ENCODE data around the gene BMP7.

GRCh38 chr20:57167971-57168701 lies 98.3 kb downstream of the BMP7 start:
- TF ChIP-seq USF2 (IDR thresholded peaks at IDR 0.05; ENCODE audit: low read depth, low read length) (no peak), USF2 (CRISPR knock-in tag; IDR thresholded peaks at IDR 0.05; ENCODE audit: borderline replicate concordance) (no peak), BRCA1 (CRISPR knock-in tag; IDR thresholded peaks at IDR 0.05) (no peak), ZBTB10 (CRISPR knock-in tag; IDR thresholded peaks at IDR 0.05; ENCODE audit: borderline replicate concordance) (no peak), POLR2A (IDR thresholded peaks at IDR 0.05; ENCODE audit: insufficient read depth in 1 of 2, low read depth in 2 of 2, low read length in 2 of 2) (no peak), ZNF530 (CRISPR knock-in tag; IDR thresholded peaks at IDR 0.05; ENCODE audit: low read depth) (no peak), MAZ (IDR thresholded peaks at IDR 0.05; ENCODE audit: borderline replicate concordance, low read depth, low read length) (no peak), MAZ (CRISPR knock-in tag; IDR thresholded peaks at IDR 0.05; ENCODE audit: low read depth) (no peak), SPEN (CRISPR knock-in tag; IDR thresholded peaks at IDR 0.05; ENCODE audit: low read depth) (no peak), CTCF (CRISPR knock-in tag; IDR thresholded peaks at IDR 0.05) (no peak), CEBPB (IDR thresholded peaks at IDR 0.05; ENCODE audit: borderline replicate concordance, low read depth, low read length) (no peak), FLYWCH1 (CRISPR knock-in tag; IDR thresholded peaks at IDR 0.05) (no peak), NR2C2 (CRISPR knock-in tag; IDR thresholded peaks at IDR 0.05; ENCODE audit: borderline replicate concordance) (no peak)
